Measurements from ENCODE around the gene UEVLD.

- TF ChIP-seq EZH2 (IDR thresholded peaks at IDR 0.05; ENCODE audit: insufficient read depth, poor library complexity, severe bottlenecking), result no peak
- TF ChIP-seq EZH2phosphoT487 (IDR thresholded peaks at IDR 0.05; ENCODE audit: insufficient read depth, low read depth), result no peak
Observed at GRCh38 chr11:18490736-18491485, 97.6 kb downstream of the UEVLD start.
